ENCODE results near the gene CCDC183.
A peak's percentile ranks its signal among the peaks of the same experiment; 100 is the strongest.
"Not testable (repeated sequence)": the region's sequence is repeated elsewhere in the genome, so short reads cannot be mapped to it uniquely, and the experiment has no call there.

DNA sequence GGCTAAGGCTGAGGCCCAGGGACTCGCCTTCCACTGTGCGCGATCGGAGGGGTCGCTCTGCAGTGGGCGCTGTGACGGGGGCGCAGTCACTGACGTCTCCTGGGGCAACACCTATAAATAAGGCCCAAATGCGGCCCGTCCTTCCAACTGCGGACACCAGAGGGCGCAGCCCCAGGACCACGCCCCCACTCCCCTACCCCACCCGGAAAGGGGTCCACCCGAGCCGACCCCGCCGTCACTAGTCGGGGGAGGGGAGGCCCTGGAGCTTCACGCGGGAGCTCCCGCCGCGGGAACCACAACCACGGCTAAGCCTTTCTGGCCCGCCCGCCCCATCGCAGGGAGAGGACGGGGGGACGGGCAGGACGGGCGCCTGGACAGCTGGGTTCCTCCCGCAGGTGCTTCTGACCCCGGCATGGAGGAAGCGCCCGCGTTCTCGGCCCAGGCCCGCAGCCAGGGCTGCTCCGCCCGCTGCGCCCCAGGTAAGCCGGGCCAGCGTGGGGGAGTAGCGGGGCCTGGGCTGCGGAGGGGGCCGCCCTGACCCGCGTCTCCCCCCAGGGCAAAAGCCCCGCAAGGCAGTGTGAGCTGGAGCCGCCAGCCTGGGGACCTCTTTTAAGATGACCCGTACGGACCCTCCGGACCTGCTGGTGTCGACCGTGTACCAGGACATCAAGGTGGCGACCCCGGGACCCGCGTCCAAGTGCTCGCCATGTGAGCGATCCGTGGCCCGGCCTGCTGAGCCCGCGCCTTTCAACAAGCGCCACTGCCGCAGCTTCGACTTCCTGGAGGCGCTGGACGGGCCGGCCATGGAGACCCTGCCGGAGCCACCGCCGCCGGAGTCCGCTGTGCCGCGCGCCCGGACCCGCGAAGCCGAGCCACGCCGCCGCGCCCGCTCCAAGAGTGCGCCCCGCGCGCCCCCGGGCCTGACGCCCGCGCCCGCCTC is 47.9 kb downstream of the CCDC183 start:
- TF ChIP-seq, protein P1, sequence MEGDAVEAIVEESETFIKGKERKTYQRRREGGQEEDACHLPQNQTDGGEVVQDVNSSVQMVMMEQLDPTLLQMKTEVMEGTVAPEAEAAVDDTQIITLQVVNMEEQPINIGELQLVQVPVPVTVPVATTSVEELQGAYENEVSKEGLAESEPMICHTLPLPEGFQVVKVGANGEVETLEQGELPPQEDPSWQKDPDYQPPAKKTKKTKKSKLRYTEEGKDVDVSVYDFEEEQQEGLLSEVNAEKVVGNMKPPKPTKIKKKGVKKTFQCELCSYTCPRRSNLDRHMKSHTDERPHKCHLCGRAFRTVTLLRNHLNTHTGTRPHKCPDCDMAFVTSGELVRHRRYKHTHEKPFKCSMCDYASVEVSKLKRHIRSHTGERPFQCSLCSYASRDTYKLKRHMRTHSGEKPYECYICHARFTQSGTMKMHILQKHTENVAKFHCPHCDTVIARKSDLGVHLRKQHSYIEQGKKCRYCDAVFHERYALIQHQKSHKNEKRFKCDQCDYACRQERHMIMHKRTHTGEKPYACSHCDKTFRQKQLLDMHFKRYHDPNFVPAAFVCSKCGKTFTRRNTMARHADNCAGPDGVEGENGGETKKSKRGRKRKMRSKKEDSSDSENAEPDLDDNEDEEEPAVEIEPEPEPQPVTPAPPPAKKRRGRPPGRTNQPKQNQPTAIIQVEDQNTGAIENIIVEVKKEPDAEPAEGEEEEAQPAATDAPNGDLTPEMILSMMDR (optimal IDR thresholded peaks at IDR 0.05 in 1 of 3, IDR thresholded peaks at IDR 0.05 in 1 of 3, conservative IDR thresholded peaks at IDR 0.05 in 1 of 3; ENCODE audit: extremely low read depth in 1 of 3, insufficient read depth in 2 of 3, low read length in 3 of 3), result peak in 2 of 3 experiments; percentile 14 to 64
- not testable (repeated sequence) for TF ChIP-seq EZH2 (IDR thresholded peaks at IDR 0.05; ENCODE audit: low read length)
